Stimulated activated naive CD4-positive, alpha-beta T cell (primary cell): ENCODE measurements around the gene KLK13.

Source experiments
- DNase-seq, 6 experiments: peaks; one replicate each; lab custom pipeline; 2025; lab: John Stamatoyannopoulos, UW

KLK13 gene

DNA sequence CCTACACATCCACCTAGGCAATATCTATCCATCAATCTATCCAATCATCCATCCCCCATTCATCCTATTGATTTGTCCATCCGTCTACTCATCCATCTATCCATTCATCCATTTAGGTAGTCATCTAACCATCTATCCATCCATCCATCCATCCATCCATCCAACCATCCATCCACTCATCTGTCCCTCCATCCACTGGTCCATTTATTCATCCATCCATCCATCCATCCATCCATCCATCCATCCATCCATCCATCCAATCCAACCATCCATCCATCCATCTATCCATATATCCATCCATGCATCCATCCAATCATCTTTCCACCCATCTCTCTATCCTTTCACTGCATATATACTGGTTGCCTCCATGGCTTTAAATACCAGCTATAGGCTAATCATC lies 3.9 kb downstream of the KLK13 start:
- DNase-seq = no peak

- DNase-seq = no peak
Observed at GRCh38 chr19:51060336-51060735, 4.6 kb downstream of the KLK13 start.

DNA sequence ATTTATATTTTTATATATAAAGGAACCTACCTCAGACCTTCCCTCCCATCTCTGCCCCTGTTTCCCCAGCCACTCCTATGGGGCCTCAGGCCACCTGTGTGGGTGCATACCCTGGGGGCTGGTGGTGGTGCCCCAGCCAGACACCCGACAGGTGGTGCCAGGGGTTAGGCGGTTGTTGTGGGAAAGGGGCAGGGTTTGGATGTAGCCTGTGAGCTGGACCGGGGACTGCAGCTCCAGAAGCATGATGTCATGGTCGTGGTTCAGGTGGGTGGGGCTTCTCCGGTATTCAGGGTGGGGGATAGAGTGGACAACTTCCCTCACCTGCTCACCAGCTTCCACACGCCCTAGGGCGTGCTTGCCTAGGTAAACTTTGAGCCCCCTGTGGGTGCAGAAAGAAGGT lies 5.2 kb downstream of the KLK13 start:
- DNase-seq = no peak

DNA sequence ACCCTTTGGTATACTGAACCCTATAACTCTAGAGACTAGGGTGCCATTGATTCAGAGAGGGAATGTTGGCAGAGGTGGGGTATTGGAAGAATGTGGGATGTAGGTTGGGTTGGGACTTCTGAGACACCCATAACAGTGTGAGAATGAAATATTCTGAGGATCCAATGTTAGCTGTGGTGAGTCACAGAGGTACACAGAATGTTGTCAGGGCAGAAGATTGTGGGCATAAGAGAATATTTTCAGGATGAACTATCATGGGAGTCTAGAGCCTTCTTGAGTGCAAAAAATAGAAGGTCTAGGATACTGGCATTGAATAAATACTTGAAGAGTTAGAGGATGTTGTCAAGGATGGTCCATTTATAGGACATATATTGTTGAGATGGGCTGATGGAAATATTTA lies 9.0 kb downstream of the KLK13 start:
- no peak for DNase-seq

DNA sequence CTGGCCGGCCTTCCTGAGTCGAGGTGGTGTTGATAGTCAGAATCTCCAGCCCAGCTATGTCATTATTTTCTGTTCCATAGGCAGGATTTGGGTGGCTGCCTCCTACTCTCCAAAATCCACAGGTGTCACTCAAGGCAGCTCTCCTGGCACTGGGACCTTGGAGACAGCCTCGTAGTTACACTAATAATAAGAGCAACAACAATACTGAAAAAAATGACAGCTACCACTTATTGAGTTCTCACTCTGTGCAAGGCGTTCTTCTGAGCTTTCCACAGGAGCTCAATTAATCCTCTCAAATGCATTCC lies 17.9 kb downstream of the KLK13 start:
- DNase-seq = no peak

GRCh38 chr19:51044327-51044726 lies 20.6 kb downstream of the KLK13 start:
- no peak for DNase-seq

DNA sequence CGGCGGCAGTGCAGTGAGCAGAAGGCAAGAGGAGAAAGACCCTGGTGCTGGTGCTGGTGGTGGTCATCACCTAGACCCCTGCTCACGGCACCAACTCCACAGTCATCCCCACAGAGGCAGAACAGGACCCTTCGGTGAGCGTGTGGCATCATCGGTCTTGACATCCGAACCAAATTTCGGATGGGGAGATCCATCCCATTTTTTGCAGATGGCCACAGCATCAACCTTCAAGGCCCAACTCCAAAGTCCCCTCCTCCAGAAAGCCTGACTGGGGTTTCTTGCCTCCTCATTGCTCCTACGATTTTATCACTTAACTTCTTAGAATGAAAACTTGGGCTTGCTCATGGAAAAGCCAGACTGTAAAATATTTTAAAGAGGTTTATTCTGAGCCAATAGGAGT lies 21.4 kb downstream of the KLK13 start:
- no peak for DNase-seq

GRCh38 chr19:51040151-51040550 lies 24.7 kb downstream of the KLK13 start:
- DNase-seq = no peak

DNA sequence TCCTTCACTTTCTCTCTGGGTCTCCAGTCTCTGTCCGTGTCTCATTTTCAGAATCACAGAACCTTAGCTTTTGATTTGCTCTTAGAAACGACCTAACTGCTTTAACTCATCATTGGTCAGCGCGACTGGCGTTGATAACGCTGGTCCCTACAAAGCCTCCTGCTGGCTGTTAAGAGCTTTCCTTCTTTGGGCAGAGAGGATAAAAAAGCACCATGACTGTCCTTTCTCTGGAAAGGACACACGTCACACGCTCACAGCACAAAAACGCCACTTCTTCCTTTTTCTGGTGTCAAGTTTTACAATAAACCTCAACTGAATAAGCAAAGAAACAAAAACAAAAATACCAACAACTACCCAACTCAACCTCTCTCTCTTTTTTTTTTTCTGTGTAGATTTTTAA lies 28.4 kb downstream of the KLK13 start:
- no peak for DNase-seq

DNA sequence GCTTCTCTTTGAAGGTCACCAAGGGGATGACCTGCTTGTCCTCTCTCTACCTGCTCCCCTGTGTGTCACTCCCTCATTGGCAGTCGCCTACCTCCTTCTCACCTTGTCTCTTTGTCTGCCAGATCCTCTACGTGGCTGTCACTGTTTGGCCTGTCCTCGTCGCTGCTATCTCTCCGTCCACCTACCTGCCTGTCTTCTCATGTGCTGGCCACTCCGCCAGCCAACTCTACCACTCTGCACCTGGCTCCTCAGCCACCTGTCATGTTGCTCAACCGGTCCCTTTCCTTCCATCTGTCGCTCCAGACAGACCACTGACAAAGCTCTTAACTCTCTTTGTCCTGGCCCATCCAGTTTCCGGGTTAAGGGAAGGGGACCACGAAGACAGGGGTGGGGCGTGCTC lies 30.2 kb downstream of the KLK13 start, which contains the start of gene KLK12:
Gene KLK12, minus strand, starts transcription at position 299 of the 400 bp plus-strand sequence. CDS start 381 bp downstream, outside the sequence.
- no peak for DNase-seq

DNA sequence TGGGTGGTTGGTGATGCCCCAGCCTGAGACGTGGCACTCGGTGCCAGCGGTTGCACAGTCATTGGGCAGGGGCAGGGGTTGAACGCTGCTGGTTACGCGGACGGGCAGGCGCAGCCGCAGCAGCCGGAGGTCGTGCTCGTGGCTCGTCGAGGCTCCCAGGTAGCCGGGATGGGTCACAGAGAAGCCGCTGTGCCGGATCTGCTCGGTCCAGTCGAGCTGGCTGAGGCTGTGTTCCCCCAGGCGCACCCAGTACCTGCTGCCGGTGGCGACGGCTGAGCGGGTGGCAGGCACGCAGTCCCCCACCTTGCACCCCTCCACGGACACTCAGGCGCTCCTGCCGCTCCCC lies 33.0 kb downstream of the KLK13 start:
- no peak for DNase-seq

DNA sequence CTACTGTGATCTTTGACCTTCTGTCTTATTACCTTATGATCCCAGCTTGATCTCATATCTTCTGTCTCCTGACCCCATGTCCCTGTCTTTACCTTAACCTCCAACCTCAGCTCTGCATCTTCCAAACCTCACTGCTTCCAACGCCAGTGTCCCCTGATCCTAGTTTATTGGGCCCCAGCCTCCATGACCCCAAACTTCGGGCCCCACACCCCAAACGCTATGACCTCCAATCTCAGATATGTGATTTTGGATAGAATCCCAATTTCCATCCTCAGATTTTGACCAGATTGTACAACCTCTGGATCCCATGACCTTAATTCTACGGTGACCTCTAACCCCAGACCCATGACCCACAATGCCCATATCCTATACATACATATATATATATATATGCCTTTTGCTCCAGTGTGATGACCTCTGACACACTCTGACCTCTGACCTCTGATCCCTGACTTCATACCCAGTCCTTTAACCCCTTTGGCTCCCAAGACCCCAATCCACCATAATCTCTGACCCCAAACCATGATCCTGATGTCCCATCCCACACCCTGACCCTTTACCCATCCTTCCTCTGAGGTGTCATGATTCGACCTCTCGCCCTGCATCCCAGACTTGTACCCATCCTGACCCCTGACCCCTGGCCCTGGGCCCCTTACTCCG lies 33.5 kb downstream of the KLK13 start:
- no peak for DNase-seq

DNA sequence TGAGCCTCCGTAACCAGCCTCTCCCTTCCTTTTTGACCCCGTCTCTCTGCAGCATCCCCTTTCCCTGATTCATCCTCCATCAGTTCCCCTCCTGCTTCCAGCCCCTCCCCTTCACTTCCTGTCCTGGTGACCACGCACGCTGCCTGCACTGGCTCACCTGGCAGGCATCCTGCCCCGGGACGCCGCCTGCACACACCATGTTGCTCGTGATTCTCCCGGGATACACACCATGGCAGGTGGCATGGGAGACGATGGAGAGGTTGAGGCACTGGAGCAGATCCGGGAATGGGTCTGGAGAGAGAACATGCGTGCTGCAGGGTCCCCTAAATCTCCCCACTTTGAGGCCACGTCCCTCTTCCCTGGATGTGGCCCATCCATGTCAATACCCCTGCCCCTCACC lies 34.3 kb downstream of the KLK13 start:
- no peak for DNase-seq

- DNase-seq = no peak
Observed at GRCh38 chr19:51029718-51030117, 35.2 kb downstream of the KLK13 start.

DNA sequence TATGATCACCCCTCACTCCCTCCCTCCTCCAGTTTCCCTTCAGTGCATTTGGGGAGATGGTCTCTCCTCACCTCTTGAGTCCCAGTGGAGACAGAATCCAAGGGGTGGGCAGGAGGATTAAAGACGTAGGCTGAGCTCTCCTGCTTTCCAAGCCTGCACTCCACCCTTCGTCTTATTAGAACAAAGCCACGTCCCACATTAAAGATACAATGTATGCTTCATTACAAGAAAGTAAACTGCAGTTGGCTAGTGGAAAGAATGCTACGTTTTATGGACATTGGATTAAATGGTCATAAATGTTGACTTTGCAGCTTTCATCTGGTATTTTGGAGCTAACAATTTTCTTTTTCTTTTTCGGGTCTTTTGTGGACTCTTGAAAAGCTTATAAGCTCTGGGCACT lies 37.0 kb downstream of the KLK13 start:
- no peak for DNase-seq

DNA sequence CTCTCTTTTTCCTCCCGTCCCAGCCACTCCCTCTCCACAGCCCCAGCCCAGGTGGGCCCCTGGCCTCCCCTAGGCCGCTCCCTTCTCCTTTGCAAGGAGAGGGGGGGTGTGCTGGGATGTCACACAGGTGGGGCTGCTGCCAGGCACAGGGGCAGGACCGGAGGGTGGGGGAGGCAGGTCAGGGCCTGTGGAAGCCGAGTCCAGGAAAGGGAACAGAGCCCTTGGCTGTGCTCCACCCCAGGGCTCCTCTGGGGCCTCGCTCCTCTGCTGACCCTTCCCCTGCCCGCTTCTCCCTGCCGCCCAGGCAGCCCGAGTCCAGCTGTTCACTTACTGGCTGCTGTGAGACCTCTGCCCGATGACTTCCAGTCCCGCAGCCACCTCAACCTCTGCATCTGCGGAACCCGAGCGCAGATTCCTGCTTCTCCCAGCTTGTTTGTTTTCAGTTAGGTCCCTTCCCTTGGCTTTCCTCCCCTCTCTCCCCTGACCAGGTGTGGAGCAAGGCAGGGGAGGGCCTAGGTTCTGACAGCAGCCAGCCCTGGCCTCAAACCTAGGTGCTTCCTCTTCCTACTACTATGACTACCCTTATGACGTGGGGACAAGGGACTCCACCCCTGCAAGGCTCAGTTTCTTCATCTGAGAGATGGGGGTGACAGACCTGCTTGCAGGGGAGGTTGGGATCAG lies 37.6 kb downstream of the KLK13 start:
- DNase-seq = no peak

- no peak for DNase-seq
Observed at GRCh38 chr19:51026554-51026831, 38.4 kb downstream of the KLK13 start, which contains the start of gene KLK11. Gene KLK11 (minus strand): TSS chr19:51026616. CDS start chr19:51025631, 985 bp downstream.

GRCh38 chr19:51025809-51026553 lies 38.9 kb downstream of the KLK13 start:
- no peak for DNase-seq

GRCh38 chr19:51025401-51025800 lies 39.5 kb downstream of the KLK13 start:
- DNase-seq = no peak

GRCh38 chr19:51024924-51025323 lies 40.0 kb downstream of the KLK13 start:
- DNase-seq = no peak

DNA sequence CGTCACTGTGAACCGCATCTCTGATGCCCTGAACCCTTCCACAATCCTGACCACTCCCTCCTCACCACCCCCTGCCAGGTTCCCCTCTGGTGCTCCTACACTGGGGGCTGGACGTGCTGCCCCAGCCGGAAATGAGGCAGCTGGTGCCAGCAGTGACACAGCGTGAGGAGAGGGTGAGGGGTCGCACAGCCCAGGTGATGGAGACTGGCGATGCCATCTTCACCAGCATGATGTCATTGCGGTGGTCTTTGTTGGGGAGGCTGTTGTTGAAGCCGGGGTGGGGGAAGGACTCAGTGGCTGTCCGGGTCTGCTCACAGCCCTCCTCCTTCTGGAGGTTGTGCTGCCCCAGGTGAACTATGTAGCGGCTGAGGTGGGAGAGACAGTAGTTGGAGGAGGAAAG lies 40.9 kb downstream of the KLK13 start:
- no peak for DNase-seq

DNA sequence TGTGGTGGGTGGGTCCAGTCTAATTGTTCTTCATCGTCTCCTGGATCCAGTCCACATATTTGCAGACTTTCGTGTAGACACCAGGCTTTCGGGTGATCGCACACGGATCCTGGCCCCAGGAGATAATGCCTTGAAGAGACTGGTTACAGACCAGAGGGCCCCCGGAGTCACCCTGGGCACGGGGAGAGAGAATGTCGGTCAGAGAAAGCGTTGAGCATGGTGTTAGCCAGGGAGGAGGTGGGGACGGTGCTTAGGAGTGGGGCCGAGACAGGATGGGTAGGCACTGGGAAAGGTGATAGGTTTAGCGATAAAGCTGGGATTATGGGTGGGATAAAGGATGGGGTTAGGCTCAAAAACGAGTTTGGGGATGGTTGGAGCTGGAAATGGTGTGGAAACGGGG lies 42.4 kb downstream of the KLK13 start:
- DNase-seq = no peak

- peak in 2 of 6 experiments; percentile 12 to 40 for DNase-seq
Observed at GRCh38 chr19:51020988-51021651, 43.8 kb downstream of the KLK13 start.
